CD4-positive, alpha-beta memory T cell (primary cell): ENCODE measurements around the gene RNMT. TPM values are rescaled to one million over a fixed set of nuclear protein-coding genes. Genes with fewer than 3 reads are reported as not detected.
A peak's percentile ranks its signal among the peaks of the same experiment; 100 is the strongest.

Experiments
- CTCF ChIA-PET: fragments of 350-600 bp; sonication (Branson Sonifier 250); formaldehyde crosslinking; loops from one replicate; lab custom pipeline; 2021; ENCODE audit warnings: inconsistent platforms; ENCODE audit not compliant: partially characterized antibody; lab: Charles Lee
- POLR2A ChIA-PET: fragments of 350-600 bp; sonication (Branson Sonifier 250); formaldehyde crosslinking; loops from one replicate; lab custom pipeline; 2021; ENCODE audit not compliant: partially characterized antibody; lab: Charles Lee
- DNase-seq, 5 donors: peaks; one replicate each; pipeline versions ENCODE4 v3.0.0 to v3.0.0-alpha.2; 2020 to 2022; ENCODE audit warnings: mixed read lengths in 1 of 5
- H3K27ac ChIP-seq: one replicate; pipeline ENCODE4 v1.7.0; 2013; ENCODE audit warnings: low read depth, low read length
- H3K27me3 ChIP-seq: 2 replicates; pipeline ENCODE4 v1.7.0; 2013; ENCODE audit warnings: mild to moderate bottlenecking, low read length, moderate library complexity; ENCODE audit not compliant: insufficient read depth
- H3K36me3 ChIP-seq: 2 replicates; pipeline ENCODE4 v1.7.0; 2013; ENCODE audit warnings: mild to moderate bottlenecking, low read length, moderate library complexity; ENCODE audit not compliant: insufficient read depth
- H3K4me1 ChIP-seq: 2 replicates; pipeline ENCODE4 v1.7.0; 2013; ENCODE audit warnings: mild to moderate bottlenecking, low read length, moderate library complexity; ENCODE audit not compliant: insufficient read depth
- H3K4me3 ChIP-seq, 2 donors: one replicate each; pipeline ENCODE4 v1.7.0; 2013; ENCODE audit warnings: low read length in 2 of 2, mild to moderate bottlenecking in 1 of 2
- H3K9me3 ChIP-seq, 2 donors: one replicate each; pipeline ENCODE4 v1.7.0; 2013; ENCODE audit warnings: low read length in 2 of 2, control low read depth in 1 of 2; ENCODE audit not compliant: control insufficient read depth in 1 of 2
- H3K27ac Mint-ChIP-seq, 7 donors: one replicate each; pipeline ENCODE4 v1.8.0; 2020 to 2021; ENCODE audit warnings: mixed read lengths in 7 of 7, mild to moderate bottlenecking in 6 of 7, inconsistent platforms in 3 of 7, moderate library complexity in 3 of 7
- H3K27me3 Mint-ChIP-seq, 2 donors: one replicate each; pipeline ENCODE4 v1.8.0; 2020 to 2021; ENCODE audit warnings: mixed read lengths in 2 of 2
- H3K36me3 Mint-ChIP-seq, 2 donors: one replicate each; pipeline ENCODE4 v1.8.0; 2020 to 2021; ENCODE audit warnings: mixed read lengths in 2 of 2, inconsistent platforms in 1 of 2, mild to moderate bottlenecking in 1 of 2
- H3K4me1 Mint-ChIP-seq, 4 donors: one replicate each; pipeline ENCODE4 v1.8.0; 2020 to 2021; ENCODE audit warnings: mixed read lengths in 4 of 4, mild to moderate bottlenecking in 1 of 4
- H3K4me3 Mint-ChIP-seq, 8 donors: one replicate each; pipeline ENCODE4 v1.8.0; 2020 to 2021; ENCODE audit warnings: mixed read lengths in 8 of 8, mild to moderate bottlenecking in 7 of 8, moderate library complexity in 6 of 8, inconsistent platforms in 3 of 8
- H3K9me3 Mint-ChIP-seq, 8 donors: one replicate each; pipeline ENCODE4 v1.8.0; 2020 to 2021; ENCODE audit warnings: mixed read lengths in 8 of 8, mild to moderate bottlenecking in 5 of 8, inconsistent platforms in 3 of 8, moderate library complexity in 1 of 8
- intact Hi-C: fragments of 100-400 bp; cut with micrococcal nuclease; formaldehyde crosslinking; loops from one replicate; pipeline ENCODE4 v1.15.1; 2023
- polyA plus RNA-seq, 2 donors: library from polyadenylated mRNA; unstranded; fragments of 300-500 nt; fragmentation: Illumina TruSeq; gene quantifications; one replicate each; pipeline ENCODE4 v1.2.3, GENCODE V29; 2021
- total RNA-seq, 2 experiments: library from RNA; stranded (reverse); gene quantifications; one replicate each; pipeline ENCODE4 v1.2.3, GENCODE V29; 2021

RNMT gene
- total and polyA plus RNA-seq, 4 experiments from 2014 or later = 40.4 to 55.0 (median 52.0) TPM

- Mint-ChIP-seq H3K27ac (peak overlapping the region in 1 of 7 donors; percentile 31), H3K4me3 (no peak overlapping the region), H3K36me3 (peaks cover 4 to 20% of the 10 kb centered on the region in 2 donors), H3K4me1 (peaks cover 7 to 20% (median 15%) of the 10 kb centered on the region in 4 donors), H3K27me3 (no peaks in the 10 kb centered on the region), H3K9me3 (peaks cover 0 to 2% (median 0%) of the 10 kb centered on the region in 8 donors)
- Histone ChIP-seq H3K4me3 (no peak overlapping the region), H3K9me3 (no peaks in the 10 kb centered on the region), H3K27ac (no peak overlapping the region), H3K4me1 (no peaks in the 10 kb centered on the region), H3K36me3 (no peaks in the 10 kb centered on the region), H3K27me3 (no peaks in the 10 kb centered on the region)
- intact Hi-C loops = no loop called here
- no peak for DNase-seq
- POLR2A ChIA-PET = no interaction called here
- CTCF ChIA-PET = no interaction called here
Observed at GRCh38 chr18:13713455-13714055, 12.9 kb upstream of the RNMT start.

DNA sequence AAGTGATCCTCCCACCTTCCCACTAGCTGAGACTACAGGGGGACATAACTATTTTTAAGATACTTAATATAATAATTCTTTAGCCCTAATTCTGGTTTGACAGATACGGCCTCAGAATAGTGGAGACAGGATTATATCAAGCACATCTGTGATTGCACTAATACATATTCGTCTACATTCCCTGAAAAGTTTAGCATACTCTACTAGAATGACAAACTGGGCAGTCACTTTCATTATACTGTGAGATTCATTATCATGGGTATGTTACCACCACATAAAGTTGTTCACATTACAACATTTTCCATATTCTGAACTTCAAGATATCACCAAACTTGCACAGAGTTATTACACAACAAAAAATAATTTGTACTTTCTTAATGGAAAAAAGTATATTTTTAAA, 11.1 kb upstream of the RNMT start:
- Mint-ChIP-seq H3K4me3 (no peak overlapping the region), H3K36me3 (peaks cover 4 to 18% of the 10 kb centered on the region in 2 donors), H3K4me1 (peaks cover 8 to 24% (median 14%) of the 10 kb centered on the region in 4 donors), H3K9me3 (peaks cover 0 to 2% (median 0%) of the 10 kb centered on the region in 8 donors), H3K27ac (no peak overlapping the region), H3K27me3 (no peaks in the 10 kb centered on the region)
- no peaks in the 10 kb centered on the region for H3K4me1 ChIP-seq
- DNase-seq = no peak
- ChIA-PET POLR2A (no interaction called here), CTCF (interaction anchor here (0.7 kb wide), 1 partner anchor 11 kb away, joined by 3 read pairs; the partner anchor contains the start of genes FAM210A and RNMT)
- H3K36me3 ChIP-seq = no peaks in the 10 kb centered on the region
- no peaks in the 10 kb centered on the region for H3K9me3 ChIP-seq
- intact Hi-C loops = no loop called here
- H3K27ac ChIP-seq = no peak overlapping the region
- H3K27me3 ChIP-seq = no peaks in the 10 kb centered on the region
- H3K4me3 ChIP-seq = no peak overlapping the region

GRCh38 chr18:13716916-13717315, 9.6 kb upstream of the RNMT start:
- Mint-ChIP-seq H3K9me3 (peaks cover 0 to 2% (median 0%) of the 10 kb centered on the region in 8 donors), H3K4me1 (peaks cover 3 to 13% (median 10%) of the 10 kb centered on the region in 4 donors), H3K4me3 (no peak overlapping the region), H3K36me3 (peaks cover 1 to 10% of the 10 kb centered on the region in 2 donors), H3K27ac (no peak overlapping the region), H3K27me3 (no peaks in the 10 kb centered on the region)
- Histone ChIP-seq H3K36me3 (no peaks in the 10 kb centered on the region), H3K4me1 (no peaks in the 10 kb centered on the region), H3K4me3 (no peak overlapping the region), H3K27me3 (no peaks in the 10 kb centered on the region), H3K27ac (no peak overlapping the region), H3K9me3 (no peaks in the 10 kb centered on the region)
- DNase-seq = no peak
- CTCF ChIA-PET = no interaction called here
- POLR2A ChIA-PET = no interaction called here
- intact Hi-C loops = no loop called here

DNA sequence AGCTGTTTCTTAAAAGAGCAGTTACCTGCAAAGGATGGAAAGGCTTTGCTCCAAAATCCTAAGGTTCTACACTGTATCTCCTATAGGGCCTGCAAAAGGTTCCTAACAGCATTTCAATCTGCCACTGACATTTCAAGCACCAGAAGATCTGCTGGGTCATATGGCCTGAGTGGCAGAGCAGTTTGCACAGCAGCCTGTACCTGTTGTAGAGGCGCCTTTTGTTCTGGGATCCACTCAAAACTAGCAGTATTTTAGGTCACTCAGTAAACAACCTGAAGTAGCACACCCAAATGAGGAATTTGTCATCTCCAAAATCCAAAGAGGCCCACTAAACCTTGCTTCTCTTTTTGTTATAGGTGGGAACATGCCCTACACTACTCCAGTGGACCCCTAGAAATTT, 6.3 kb upstream of the RNMT start:
- Histone ChIP-seq H3K27me3 (no peaks in the 10 kb centered on the region), H3K9me3 (no peaks in the 10 kb centered on the region), H3K4me1 (peaks cover 4% of the 10 kb centered on the region), H3K4me3 (no peak overlapping the region), H3K27ac (no peak overlapping the region), H3K36me3 (no peaks in the 10 kb centered on the region)
- Mint-ChIP-seq H3K27me3 (no peaks in the 10 kb centered on the region), H3K4me3 (no peak overlapping the region), H3K9me3 (peaks cover 0 to 2% (median 0%) of the 10 kb centered on the region in 8 donors), H3K4me1 (peaks cover 6 to 22% (median 16%) of the 10 kb centered on the region in 4 donors), H3K27ac (no peak overlapping the region), H3K36me3 (peaks cover 1 to 14% of the 10 kb centered on the region in 2 donors)
- POLR2A ChIA-PET = no interaction called here
- DNase-seq = no peak
- CTCF ChIA-PET = no interaction called here
- intact Hi-C loops = no loop called here

GRCh38 chr18:13720847-13721246, 5.6 kb upstream of the RNMT start:
- Histone ChIP-seq H3K4me3 (no peak overlapping the region), H3K9me3 (no peaks in the 10 kb centered on the region), H3K27me3 (no peaks in the 10 kb centered on the region), H3K27ac (no peak overlapping the region), H3K36me3 (no peaks in the 10 kb centered on the region), H3K4me1 (peaks cover 11% of the 10 kb centered on the region)
- DNase-seq = no peak
- Mint-ChIP-seq H3K9me3 (peaks cover 0 to 2% (median 0%) of the 10 kb centered on the region in 8 donors), H3K36me3 (peaks cover 4 to 14% of the 10 kb centered on the region in 2 donors), H3K27me3 (no peaks in the 10 kb centered on the region), H3K4me1 (peaks cover 12 to 29% (median 21%) of the 10 kb centered on the region in 4 donors), H3K27ac (no peak overlapping the region), H3K4me3 (no peak overlapping the region)
- ChIA-PET POLR2A (no interaction called here), CTCF (no interaction called here)
- intact Hi-C loops = no loop called here

DNA sequence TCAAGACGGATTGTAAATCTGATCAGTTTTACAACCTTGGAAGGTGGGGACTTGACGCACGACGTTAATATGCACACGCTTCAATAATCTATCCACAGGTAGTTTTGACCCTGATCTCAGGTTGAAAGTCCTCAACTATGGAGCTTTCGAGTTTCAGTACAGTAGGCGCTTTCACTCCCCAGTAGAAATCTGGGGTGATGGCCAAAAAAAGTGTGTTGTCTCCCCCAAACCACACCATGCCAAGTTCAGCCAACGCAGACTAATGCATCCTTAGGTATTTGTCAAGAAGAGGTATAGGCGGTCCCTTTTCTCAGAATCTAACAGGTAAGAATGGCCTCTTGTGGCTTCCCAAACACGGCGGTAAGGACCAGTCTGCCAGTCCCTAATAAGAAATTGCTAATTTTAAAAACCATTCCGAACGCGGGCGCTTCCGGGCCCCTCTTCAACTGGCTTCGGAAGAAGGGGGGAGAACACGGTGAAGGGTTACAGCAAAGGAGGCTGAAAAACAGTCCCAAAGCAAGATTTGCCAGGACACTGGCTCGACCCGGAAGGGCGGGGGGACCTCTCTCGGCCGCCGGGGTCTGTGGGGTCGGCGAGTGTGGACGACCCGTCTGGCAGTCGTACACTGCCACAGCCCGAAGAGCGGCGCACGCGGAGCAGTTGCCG, 774 bp upstream of the RNMT start:
- H3K9me3 Mint-ChIP-seq = no peaks in the 10 kb centered on the region
- intact Hi-C loops = loop anchor here (1.0 to 5.0 kb wide), 9 partner anchors 117 to 1023 kb away; partner anchors contain the start of genes CEP192, CEP76, PSMG2 and PTPN2
- peak overlapping the region; percentile 70 to 97 (median 83) for H3K27ac Mint-ChIP-seq
- CTCF ChIA-PET = interaction anchor here (1.4 to 2.0 kb wide), 2 partner anchors 11 to 509 kb away, joined by 3 to 12 read pairs; no protein-coding TSS in a partner anchor
- H3K4me3 Mint-ChIP-seq = peak overlapping the region; percentile 87 to 97 (median 92)
- H3K4me1 ChIP-seq = peaks cover 46% of the 10 kb centered on the region
- POLR2A ChIA-PET = interaction anchor here (0.6 to 2.6 kb wide), 11 partner anchors 18 to 1349 kb away, joined by 3 to 13 read pairs (median 4); partner anchors contain the start of genes AFG3L2, CEP192, PTPN2 and SEH1L
- no peaks in the 10 kb centered on the region for H3K27me3 ChIP-seq
- H3K27me3 Mint-ChIP-seq = no peaks in the 10 kb centered on the region
- peaks cover 39 to 69% (median 48%) of the 10 kb centered on the region in 4 donors for H3K4me1 Mint-ChIP-seq
- no peaks in the 10 kb centered on the region for H3K36me3 ChIP-seq
- peak in 3 of 5 donors; percentile 10 to 39 (median 15) for DNase-seq
- H3K9me3 ChIP-seq = no peaks in the 10 kb centered on the region
- peak overlapping the region; percentile 54 to 78 for H3K4me3 ChIP-seq
- peak overlapping the region; percentile 96 for H3K27ac ChIP-seq
- H3K36me3 Mint-ChIP-seq = peaks cover 6 to 24% of the 10 kb centered on the region in 2 donors

- peak overlapping the region; percentile 76 to 78 for H3K4me3 ChIP-seq
- peak in 2 of 5 donors; percentile 44 to 51 for DNase-seq
- H3K27ac ChIP-seq = peak overlapping the region; percentile 96
- Mint-ChIP-seq H3K9me3 (peaks cover 0 to 2% (median 0%) of the 10 kb centered on the region in 8 donors), H3K36me3 (peaks cover 14 to 32% of the 10 kb centered on the region in 2 donors), H3K4me1 (peaks cover 45 to 71% (median 54%) of the 10 kb centered on the region in 4 donors), H3K27me3 (no peaks in the 10 kb centered on the region), H3K4me3 (peak overlapping the region; percentile 87 to 97 (median 92)), H3K27ac (peak overlapping the region; percentile 85 to 98 (median 97))
- ChIA-PET CTCF (interaction anchor here (1.1 to 2.0 kb wide), 3 partner anchors 12 to 510 kb away, joined by 3 to 12 read pairs (median 3); no protein-coding TSS in a partner anchor), POLR2A (interaction anchor here (0.8 to 2.6 kb wide), 7 partner anchors 23 to 1350 kb away, joined by 3 to 13 read pairs (median 4); partner anchors contain the start of genes AFG3L2 and CEP192)
- intact Hi-C loops = loop anchor here (1.0 to 5.0 kb wide), 9 partner anchors 118 to 1025 kb away; partner anchors contain the start of genes CEP192, CEP76, PSMG2 and PTPN2
- peaks cover 49% of the 10 kb centered on the region for H3K4me1 ChIP-seq
- no peaks in the 10 kb centered on the region for H3K27me3 ChIP-seq
- H3K9me3 ChIP-seq = no peaks in the 10 kb centered on the region
- peaks cover 5% of the 10 kb centered on the region for H3K36me3 ChIP-seq
Observed at GRCh38 chr18:13726972-13727331, 479 bp downstream of the RNMT start.
